Activated T-cell treated with anti-CD3 and anti-CD28 coated beads, Interleukin-2, amount 50 U/mL, for 72 hours (primary cell): ENCODE results near the gene PRLR. TPM values are rescaled to one million over a fixed set of nuclear protein-coding genes. Genes with fewer than 3 reads are reported as not detected.

Source experiments
- ATAC-seq, 2 donors: fragments of 150-1000 bp; cut with Tn5 transposase; replicated peaks in 1 of 2; 2 replicates each; pipeline ENCODE4 v1.10.0; 2021; ENCODE audit warnings: moderate library complexity in 2 of 2, mild to moderate bottlenecking in 1 of 2
- DNase-seq, 2 donors: peaks; one replicate each; pipeline ENCODE4 v3.0.0; 2021 to 2022; ENCODE audit warnings: mixed read lengths in 1 of 2
- H3K27ac Mint-ChIP-seq: one replicate; pipeline ENCODE4 v1.8.0; 2022; ENCODE audit warnings: mild to moderate bottlenecking, moderate library complexity, mixed read lengths
- H3K27me3 Mint-ChIP-seq: one replicate; pipeline ENCODE4 v1.8.0; 2022; ENCODE audit warnings: low read depth, mixed read lengths
- H3K36me3 Mint-ChIP-seq, 2 donors: one replicate each; pipeline ENCODE4 v1.8.0; 2022; ENCODE audit warnings: mixed read lengths in 2 of 2, mild to moderate bottlenecking in 1 of 2; ENCODE audit not compliant: insufficient read depth in 2 of 2
- H3K4me1 Mint-ChIP-seq: one replicate; pipeline ENCODE4 v1.8.0; 2022; ENCODE audit warnings: low read depth, mixed read lengths
- H3K4me3 Mint-ChIP-seq, 2 donors: one replicate each; pipeline ENCODE4 v1.8.0; 2022; ENCODE audit warnings: mild to moderate bottlenecking in 2 of 2, mixed read lengths in 2 of 2, moderate library complexity in 2 of 2
- H3K9me3 Mint-ChIP-seq, 2 donors: one replicate each; pipeline ENCODE4 v1.8.0; 2022; ENCODE audit warnings: mixed read lengths in 2 of 2
- total RNA-seq, 2 donors: library from RNA; stranded (reverse); gene quantifications; one replicate each; pipeline ENCODE4 v1.2.3, GENCODE V29; 2022

PRLR gene
- total RNA-seq, 2 donors from 2014 or later = 0.25 TPM; not detected in 1

DNA sequence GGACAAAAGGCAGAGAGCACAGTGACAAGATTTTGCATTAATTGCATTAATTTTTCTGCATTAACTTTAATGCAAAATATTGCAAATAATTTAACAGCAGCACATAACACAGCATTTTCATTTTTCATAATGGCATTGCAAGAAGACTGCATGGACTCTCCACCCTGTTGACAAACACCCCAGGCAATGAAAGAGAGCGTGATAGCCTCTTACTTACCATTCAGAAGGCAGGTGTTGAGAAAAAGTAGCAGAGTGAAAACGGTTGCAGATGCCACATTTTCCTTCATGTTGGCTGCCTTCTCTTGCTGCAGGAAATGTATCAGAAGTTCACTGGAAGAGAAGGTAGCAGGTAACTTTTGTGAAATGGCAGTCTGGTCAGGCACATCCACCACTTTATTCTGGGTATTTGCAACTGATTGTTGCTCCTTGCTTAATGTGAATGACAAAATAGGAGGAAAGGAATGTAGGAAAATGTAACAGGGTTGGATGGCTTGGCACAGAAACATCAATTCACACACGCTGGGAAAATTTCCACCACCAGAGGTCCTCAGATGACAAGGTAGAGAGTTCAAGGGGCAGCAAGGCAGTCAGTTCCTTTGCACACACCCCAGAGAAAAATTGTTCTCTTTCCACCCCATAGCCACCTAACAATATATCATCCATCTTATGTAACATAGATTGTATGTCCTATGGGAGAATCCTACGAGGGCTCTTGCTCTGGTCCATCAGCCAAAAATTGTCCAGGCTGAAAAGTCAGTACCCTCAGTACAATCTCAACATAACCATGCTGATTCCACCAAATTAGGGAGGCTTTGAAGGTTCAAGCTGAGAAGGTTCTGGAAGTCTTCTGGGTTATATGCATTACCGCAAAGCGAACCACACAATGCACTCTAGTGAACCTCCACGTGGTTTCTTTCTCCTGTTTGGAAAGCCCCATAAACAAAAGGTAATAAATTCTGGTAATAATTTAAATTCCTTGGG lies 140.7 kb downstream of the PRLR start:
- H3K36me3 Mint-ChIP-seq = no peaks in the 10 kb centered on the region
- no peaks in the 10 kb centered on the region for H3K9me3 Mint-ChIP-seq
- H3K27ac Mint-ChIP-seq = no peak overlapping the region
- peaks cover 6% of the 10 kb centered on the region for H3K4me1 Mint-ChIP-seq
- peaks cover 21% of the 10 kb centered on the region for H3K27me3 Mint-ChIP-seq
- ATAC-seq (peak; percentile 51 to 53), DNase-seq (peak; percentile 57 to 58)
- no peak overlapping the region for H3K4me3 Mint-ChIP-seq

DNA sequence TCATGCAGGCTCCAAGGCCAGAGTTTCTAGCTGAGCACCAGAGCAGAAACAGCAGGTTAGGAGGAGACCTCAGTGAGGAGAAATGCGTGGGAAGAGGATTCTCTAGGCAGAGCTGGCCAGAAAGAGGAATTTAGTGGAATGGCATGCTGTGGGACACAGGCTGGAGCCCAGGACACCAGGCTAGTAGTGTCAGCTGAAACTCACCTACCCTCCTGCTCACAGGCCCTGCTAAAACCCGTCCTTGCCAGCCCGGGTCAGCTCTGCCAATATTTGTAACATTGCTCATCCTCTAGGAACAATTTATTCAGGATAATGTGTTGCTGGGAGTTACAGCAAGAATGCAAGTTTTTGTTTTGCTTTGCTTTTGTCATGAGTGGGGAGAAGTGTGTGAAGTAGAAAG lies 142.3 kb downstream of the PRLR start:
- H3K4me1 Mint-ChIP-seq = peaks cover 5% of the 10 kb centered on the region
- H3K9me3 Mint-ChIP-seq = no peaks in the 10 kb centered on the region
- H3K27me3 Mint-ChIP-seq = peaks cover 21% of the 10 kb centered on the region
- no peak overlapping the region for H3K4me3 Mint-ChIP-seq
- H3K36me3 Mint-ChIP-seq = no peaks in the 10 kb centered on the region
- DNase-seq (no peak), ATAC-seq (no peak)
- no peak overlapping the region for H3K27ac Mint-ChIP-seq

DNA sequence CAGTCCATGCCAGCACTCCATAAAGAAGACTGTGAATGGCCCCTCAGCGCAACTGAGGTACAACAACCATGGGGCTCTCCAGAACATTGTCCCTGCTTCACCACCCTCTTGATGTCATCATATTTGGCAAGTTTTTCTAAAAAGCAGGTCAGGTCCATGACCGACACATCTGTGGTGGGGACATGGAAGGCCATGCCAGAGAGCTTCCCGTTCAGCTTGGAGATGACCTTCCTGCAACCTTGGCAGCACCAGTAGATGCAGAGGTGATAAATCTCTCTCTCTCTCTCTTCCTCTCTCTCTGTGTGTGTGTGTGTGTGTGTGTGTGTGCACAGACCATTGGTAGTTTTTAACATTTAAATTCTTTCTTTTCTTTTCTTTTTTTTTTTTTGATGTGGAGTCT lies 147.1 kb downstream of the PRLR start:
- no peak overlapping the region for H3K4me3 Mint-ChIP-seq
- DNase-seq = no peak
- H3K27ac Mint-ChIP-seq = no peak overlapping the region

DNA sequence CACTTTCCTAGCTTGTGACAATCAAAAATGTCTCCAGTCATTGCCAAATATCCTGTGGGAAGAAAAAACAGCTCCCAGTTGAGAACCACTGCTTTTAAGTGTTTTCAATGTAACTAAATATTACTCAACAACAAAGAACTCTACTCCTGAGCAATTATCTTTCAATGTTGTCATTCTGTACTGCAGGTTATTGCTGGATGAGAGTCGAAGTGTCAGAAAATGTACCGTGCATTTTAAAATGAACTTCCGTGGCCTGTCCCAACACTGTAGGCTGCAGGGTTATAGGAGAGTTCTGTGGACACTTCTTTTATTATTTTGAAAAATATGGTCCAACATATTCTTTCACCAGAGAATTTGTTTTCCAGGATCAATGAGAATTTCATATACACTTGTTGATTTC lies 147.8 kb downstream of the PRLR start:
- Mint-ChIP-seq H3K36me3 (no peaks in the 10 kb centered on the region), H3K4me3 (no peak overlapping the region), H3K9me3 (peaks cover 0 to 2% of the 10 kb centered on the region in 2 donors), H3K4me1 (no peaks in the 10 kb centered on the region), H3K27ac (no peak overlapping the region), H3K27me3 (peaks cover 23% of the 10 kb centered on the region)
- no peak for ATAC-seq
- no peak for DNase-seq

More for the DNA sequence above, 147.1 kb downstream of the PRLR start:
- no peaks in the 10 kb centered on the region for H3K4me1 Mint-ChIP-seq
- ATAC-seq = no peak
- H3K36me3 Mint-ChIP-seq = no peaks in the 10 kb centered on the region
- peaks cover 23% of the 10 kb centered on the region for H3K27me3 Mint-ChIP-seq
- peaks cover 0 to 2% of the 10 kb centered on the region in 2 donors for H3K9me3 Mint-ChIP-seq

DNA sequence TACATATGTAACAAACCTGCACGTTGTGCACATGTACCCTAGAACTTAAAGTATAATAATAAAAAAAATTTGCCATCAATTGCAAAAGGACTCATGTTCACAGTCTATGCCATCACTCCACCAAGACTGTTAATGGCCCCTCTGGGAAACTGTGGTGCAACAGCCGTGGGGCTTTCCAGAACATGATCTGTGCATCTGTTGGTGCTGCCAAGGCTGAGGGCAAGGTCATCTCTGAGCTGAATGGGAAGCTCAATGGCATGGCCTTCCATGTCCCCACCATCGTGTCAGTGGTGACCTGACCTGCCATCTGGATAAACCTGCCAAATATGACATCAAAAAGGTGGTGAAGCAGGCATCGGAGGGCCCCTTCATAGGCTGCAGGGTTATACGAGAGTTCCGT lies 149.2 kb downstream of the PRLR start:
- DNase-seq (no peak), ATAC-seq (no peak)
- no peaks in the 10 kb centered on the region for H3K4me1 Mint-ChIP-seq
- H3K36me3 Mint-ChIP-seq = no peaks in the 10 kb centered on the region
- H3K27me3 Mint-ChIP-seq = peaks cover 29% of the 10 kb centered on the region
- peaks cover 2% of the 10 kb centered on the region in 2 donors for H3K9me3 Mint-ChIP-seq
- H3K4me3 Mint-ChIP-seq = no peak overlapping the region
- H3K27ac Mint-ChIP-seq = no peak overlapping the region

DNA sequence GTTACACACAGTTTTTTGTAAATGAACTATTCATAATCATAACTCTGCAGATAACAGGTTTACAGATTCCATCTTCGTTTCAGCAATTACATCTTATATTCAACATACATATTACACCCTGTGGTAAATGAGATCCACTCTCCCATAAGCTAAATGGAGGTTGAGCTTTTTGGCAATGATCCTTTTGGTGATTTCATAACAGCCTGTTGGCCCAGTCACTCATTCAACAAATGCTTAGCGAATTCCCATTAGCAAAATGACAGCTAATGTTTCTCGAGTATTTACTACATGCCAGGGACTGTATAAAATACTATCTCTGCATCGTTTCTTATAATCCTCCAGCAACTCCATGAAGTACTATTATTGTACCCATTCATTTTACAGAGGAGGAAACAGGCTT lies 157.1 kb downstream of the PRLR start:
- Mint-ChIP-seq H3K4me3 (no peak overlapping the region), H3K27ac (no peak overlapping the region), H3K4me1 (no peaks in the 10 kb centered on the region), H3K27me3 (peaks cover 42% of the 10 kb centered on the region), H3K36me3 (no peaks in the 10 kb centered on the region), H3K9me3 (peaks cover 0 to 2% of the 10 kb centered on the region in 2 donors)
- ATAC-seq (no peak), DNase-seq (no peak)

DNA sequence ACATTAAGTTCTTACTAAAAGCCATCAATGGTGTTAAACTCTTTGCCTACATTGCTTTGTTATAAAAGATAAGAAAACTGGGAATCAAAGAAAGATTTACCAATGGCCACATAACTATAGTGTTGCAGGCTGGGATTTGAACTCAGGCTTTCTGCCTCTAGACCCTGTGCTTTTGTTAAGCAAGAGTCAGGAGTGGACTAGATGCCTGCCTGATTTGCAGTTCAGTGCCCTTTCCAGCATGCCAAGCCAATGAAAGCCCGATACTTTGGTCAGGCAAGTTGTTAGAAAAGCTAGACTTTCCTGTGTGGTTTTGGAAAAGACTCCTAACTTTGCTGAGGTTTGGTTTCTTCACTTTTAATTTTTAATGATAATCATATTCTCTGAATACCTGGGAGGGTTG lies 161.1 kb downstream of the PRLR start:
- no peak overlapping the region for H3K4me3 Mint-ChIP-seq
- DNase-seq (no peak), ATAC-seq (no peak)
- no peak overlapping the region for H3K27ac Mint-ChIP-seq
- no peaks in the 10 kb centered on the region for H3K4me1 Mint-ChIP-seq
- H3K9me3 Mint-ChIP-seq = no peaks in the 10 kb centered on the region
- no peaks in the 10 kb centered on the region for H3K36me3 Mint-ChIP-seq
- peaks cover 43% of the 10 kb centered on the region for H3K27me3 Mint-ChIP-seq

DNA sequence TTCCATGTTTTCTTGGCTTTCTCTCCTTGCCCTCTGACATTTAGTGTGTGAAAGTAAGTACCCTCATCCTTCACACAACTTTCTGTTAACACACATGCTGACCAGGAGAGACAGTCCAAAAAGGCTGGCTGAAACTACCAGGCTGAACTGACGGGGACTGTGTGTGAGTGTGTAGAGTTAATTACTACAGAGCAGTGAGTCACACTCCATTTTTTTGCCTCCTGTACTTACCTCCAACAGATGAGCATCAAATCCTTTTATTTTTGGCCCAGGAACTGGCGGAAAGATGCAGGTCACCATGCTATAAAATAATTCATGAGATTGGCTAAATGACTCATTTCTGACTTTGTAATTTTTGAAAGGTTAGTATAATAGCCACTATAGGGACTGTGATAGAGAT lies 162.3 kb downstream of the PRLR start:
- no peak overlapping the region for H3K4me3 Mint-ChIP-seq
- peaks cover 52% of the 10 kb centered on the region for H3K27me3 Mint-ChIP-seq
- ATAC-seq (no peak), DNase-seq (no peak)
- H3K9me3 Mint-ChIP-seq = no peaks in the 10 kb centered on the region
- no peak overlapping the region for H3K27ac Mint-ChIP-seq
- H3K4me1 Mint-ChIP-seq = no peaks in the 10 kb centered on the region
- no peaks in the 10 kb centered on the region for H3K36me3 Mint-ChIP-seq

DNA sequence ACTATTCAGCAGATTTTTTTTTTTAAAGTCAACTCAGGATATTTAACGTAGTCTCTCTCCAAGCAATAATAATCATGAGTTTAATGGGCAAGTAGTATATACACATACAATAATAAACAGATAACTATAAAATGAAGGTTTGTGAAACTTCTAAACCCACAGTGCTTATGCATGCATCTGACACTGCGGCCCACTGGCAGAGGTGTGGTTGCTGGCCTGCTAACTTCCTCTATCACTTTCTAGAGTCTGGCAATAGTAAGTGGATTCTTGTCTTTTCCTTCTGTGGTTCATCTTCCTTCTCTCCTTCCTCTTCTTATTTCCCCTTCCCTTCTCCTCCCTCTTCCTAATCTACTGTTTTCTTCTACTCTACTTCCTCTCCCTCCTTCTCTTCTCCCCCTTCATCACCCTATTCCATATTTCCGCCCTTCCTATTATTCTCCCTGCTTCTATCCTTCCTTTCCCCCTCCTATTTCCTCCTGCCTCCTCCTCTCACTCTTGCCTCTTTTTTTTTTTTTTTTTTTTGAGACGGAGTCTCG lies 164.0 kb downstream of the PRLR start:
- DNase-seq = no peak
- no peaks in the 10 kb centered on the region for H3K9me3 Mint-ChIP-seq
- H3K27me3 Mint-ChIP-seq = peaks cover 66% of the 10 kb centered on the region
- no peaks in the 10 kb centered on the region for H3K36me3 Mint-ChIP-seq
- no peaks in the 10 kb centered on the region for H3K4me1 Mint-ChIP-seq
- ATAC-seq = no peak
- no peak overlapping the region for H3K4me3 Mint-ChIP-seq
- H3K27ac Mint-ChIP-seq = no peak overlapping the region

DNA sequence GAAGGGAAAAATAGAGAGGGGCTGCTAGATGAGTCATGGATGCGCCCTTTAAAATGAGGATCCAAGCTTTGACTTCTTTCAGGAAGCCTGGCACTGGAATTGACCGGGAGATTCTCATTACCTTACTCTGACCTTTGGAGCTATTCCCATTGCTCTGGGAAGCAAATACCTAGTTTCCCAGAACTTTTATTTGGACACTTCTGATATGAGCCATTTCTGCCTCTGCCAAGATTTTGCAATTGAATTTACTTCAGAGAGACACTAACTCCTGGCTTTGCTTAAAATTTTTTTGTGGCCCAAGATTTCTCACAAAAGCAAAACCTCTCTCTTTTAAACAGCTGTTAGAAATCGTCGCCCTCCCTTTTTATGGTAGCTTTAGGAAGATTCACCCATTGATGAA lies 166.9 kb downstream of the PRLR start:
- ATAC-seq (no peak), DNase-seq (no peak)
- Mint-ChIP-seq H3K36me3 (no peaks in the 10 kb centered on the region), H3K27me3 (peaks cover 62% of the 10 kb centered on the region), H3K4me3 (no peak overlapping the region), H3K27ac (no peak overlapping the region), H3K4me1 (peaks cover 4% of the 10 kb centered on the region), H3K9me3 (no peaks in the 10 kb centered on the region)

DNA sequence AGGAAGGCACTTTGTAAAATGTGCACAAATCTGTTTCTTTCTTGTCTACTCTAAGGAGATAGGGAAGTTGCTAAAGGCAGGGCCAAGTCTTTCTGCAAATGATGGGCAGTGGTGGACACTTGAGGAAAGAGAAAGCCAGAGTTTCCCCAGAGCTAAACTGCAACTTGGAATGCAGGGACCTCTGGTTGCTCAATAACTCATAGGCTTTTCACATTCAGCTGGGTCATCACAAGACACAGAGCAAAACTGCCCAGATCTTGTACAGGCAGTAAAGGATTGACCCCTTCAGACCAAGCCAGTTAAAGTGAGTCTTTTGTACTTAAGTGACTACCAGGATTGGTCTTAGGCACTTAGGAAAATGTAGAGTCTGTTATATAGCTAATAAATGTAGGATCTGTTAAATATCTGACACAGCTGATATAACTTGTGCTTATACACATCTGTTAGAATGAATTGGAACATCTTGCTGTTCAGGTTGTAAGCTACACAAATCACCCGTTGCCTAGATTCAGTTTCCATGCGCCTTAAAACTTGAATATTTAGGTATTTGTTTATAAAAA lies 169.0 kb downstream of the PRLR start:
- Mint-ChIP-seq H3K36me3 (no peaks in the 10 kb centered on the region), H3K9me3 (no peaks in the 10 kb centered on the region), H3K27me3 (peaks cover 69% of the 10 kb centered on the region), H3K4me3 (no peak overlapping the region), H3K27ac (no peak overlapping the region), H3K4me1 (peaks cover 12% of the 10 kb centered on the region)
- no peak for DNase-seq
- no peak for ATAC-seq

DNA sequence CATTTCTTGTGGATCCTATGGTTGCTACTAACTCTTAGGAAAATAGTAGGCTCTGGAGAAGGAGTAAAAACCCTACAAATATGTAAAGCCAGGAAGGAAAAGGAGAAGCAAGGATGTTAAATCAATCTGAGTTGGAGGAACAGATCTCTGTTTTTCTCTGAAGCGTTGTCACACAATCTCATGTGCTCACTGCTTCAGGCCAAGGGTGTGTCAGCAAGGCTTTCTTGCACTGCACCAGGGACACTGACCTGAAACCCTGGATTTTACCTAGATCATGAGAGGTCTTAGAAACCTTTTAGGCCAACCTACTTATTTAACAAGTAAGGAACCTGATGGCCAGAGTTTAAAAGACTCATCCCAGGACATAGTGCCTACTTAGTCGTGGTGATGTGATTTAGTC lies 170.1 kb downstream of the PRLR start:
- Mint-ChIP-seq H3K36me3 (no peaks in the 10 kb centered on the region), H3K27ac (no peak overlapping the region), H3K4me3 (no peak overlapping the region), H3K9me3 (no peaks in the 10 kb centered on the region), H3K4me1 (peaks cover 12% of the 10 kb centered on the region), H3K27me3 (peaks cover 66% of the 10 kb centered on the region)
- no peak for ATAC-seq
- DNase-seq = no peak

DNA sequence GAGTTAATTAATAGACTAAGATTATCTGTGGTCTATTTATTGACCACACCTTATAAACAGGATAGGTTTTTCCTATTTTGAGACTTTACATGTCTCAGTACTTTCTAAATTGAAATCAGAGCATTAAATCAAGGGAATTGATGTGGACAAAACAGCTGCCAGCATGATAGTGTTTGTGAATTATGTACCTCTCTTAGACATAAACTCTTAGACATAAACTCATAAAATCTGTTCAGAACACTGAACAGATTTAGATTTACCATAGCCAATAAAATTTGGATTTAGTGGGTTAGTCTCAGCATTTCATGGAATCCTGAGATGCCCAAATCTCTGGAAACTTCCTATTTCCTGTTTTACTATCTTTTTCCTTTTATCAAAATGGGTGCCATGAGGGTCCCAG lies 171.0 kb downstream of the PRLR start:
- no peak for ATAC-seq
- no peak overlapping the region for H3K27ac Mint-ChIP-seq
- peaks cover 69% of the 10 kb centered on the region for H3K27me3 Mint-ChIP-seq
- peaks cover 12% of the 10 kb centered on the region for H3K4me1 Mint-ChIP-seq
- no peak overlapping the region for H3K4me3 Mint-ChIP-seq
- H3K36me3 Mint-ChIP-seq = no peaks in the 10 kb centered on the region
- H3K9me3 Mint-ChIP-seq = no peaks in the 10 kb centered on the region
- no peak for DNase-seq
